Activated CD8-positive, alpha-beta T cell treated with anti-CD3 and anti-CD28 coated beads for 36 hours (primary cell): ENCODE results near the gene PTBP1. TPM values are rescaled to one million over a fixed set of nuclear protein-coding genes. Genes with fewer than 3 reads are reported as not detected.
A peak's percentile ranks its signal among the peaks of the same experiment; 100 is the strongest.
"Not testable (repeated sequence)": the region's sequence is repeated elsewhere in the genome, so short reads cannot be mapped to it uniquely, and the experiment has no call there.

Experiments used
- ATAC-seq: fragments of 200-7000 bp; cut with Tn5 transposase; one replicate; pipeline ENCODE4 v1.10.0; 2021; ENCODE audit warnings: mild to moderate bottlenecking, moderate library complexity
- CTCF ChIA-PET: fragments of 350-600 bp; sonication (Branson Sonifier 250); formaldehyde crosslinking; loops from one replicate; lab custom pipeline; 2021; ENCODE audit warnings: antibody characterized with exemption; lab: Charles Lee
- POLR2A ChIA-PET: fragments of 350-600 bp; sonication (Branson Sonifier 250); formaldehyde crosslinking; loops from one replicate; lab custom pipeline; 2021; ENCODE audit warnings: antibody characterized with exemption; lab: Charles Lee
- DNase-seq: peaks from one replicate; pipeline ENCODE4 v3.0.0-alpha.2; 2020
- H3K27ac Mint-ChIP-seq: one replicate; pipeline ENCODE4 v1.8.0; 2021; ENCODE audit warnings: mild to moderate bottlenecking, mixed read lengths
- H3K27me3 Mint-ChIP-seq: one replicate; pipeline ENCODE4 v1.8.0; 2021; ENCODE audit warnings: mixed read lengths
- H3K36me3 Mint-ChIP-seq: one replicate; pipeline ENCODE4 v1.8.0; 2021; ENCODE audit warnings: low read depth, mixed read lengths
- H3K4me1 Mint-ChIP-seq: one replicate; pipeline ENCODE4 v1.8.0; 2021; ENCODE audit warnings: low read depth, mixed read lengths
- H3K4me3 Mint-ChIP-seq: one replicate; pipeline ENCODE4 v1.8.0; 2021; ENCODE audit warnings: mild to moderate bottlenecking, moderate library complexity, mixed read lengths
- H3K9me3 Mint-ChIP-seq: one replicate; pipeline ENCODE4 v1.8.0; 2021; ENCODE audit warnings: mixed read lengths
- intact Hi-C: fragments of 100-400 bp; cut with micrococcal nuclease; formaldehyde crosslinking; loops from one replicate; pipeline ENCODE4 v1.10.0; 2022
- total RNA-seq, 2 experiments: library from RNA; stranded (reverse); gene quantifications; one replicate each; pipeline ENCODE4 v1.2.3, GENCODE V29; 2021
- TF ChIP-seq, protein P1 (sequence below): fragments of 200-600 bp; IDR thresholded peaks from one replicate; pipeline ENCODE4 v1.8.0; 2022; ENCODE audit warnings: antibody characterized with exemption, mild to moderate bottlenecking

Gene PTBP1
- total RNA-seq, 2 experiments from 2014 or later: 581 to 582 TPM

DNA sequence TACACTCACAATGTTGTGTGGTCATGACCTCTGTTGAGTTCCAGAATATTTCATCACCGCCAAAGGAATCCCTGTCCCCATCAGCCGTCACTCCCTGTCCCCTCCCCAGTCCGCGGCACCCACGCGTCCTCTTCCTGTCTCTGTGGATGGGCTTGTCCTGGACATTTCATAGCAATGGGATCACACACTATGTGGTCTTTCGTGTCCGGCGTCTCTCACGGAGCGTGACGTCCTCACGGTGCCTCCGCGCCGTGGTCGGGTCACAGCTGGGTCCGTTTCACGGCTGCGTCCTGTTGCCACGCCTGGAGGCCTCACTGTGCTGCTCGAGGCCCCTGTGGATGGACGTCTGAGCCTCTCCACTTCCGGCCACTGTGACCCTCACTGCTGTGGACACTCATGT, 37.0 kb downstream of the PTBP1 start:
- intact Hi-C loops: no loop called here
- no peaks in the 10 kb centered on the region for H3K9me3 Mint-ChIP-seq
- POLR2A ChIA-PET: no interaction called here
- no peak overlapping the region for H3K4me3 Mint-ChIP-seq
- H3K27ac Mint-ChIP-seq: no peak overlapping the region
- H3K36me3 Mint-ChIP-seq: no peaks in the 10 kb centered on the region
- H3K4me1 Mint-ChIP-seq: peaks cover 2% of the 10 kb centered on the region
- TF ChIP-seq, protein P1, sequence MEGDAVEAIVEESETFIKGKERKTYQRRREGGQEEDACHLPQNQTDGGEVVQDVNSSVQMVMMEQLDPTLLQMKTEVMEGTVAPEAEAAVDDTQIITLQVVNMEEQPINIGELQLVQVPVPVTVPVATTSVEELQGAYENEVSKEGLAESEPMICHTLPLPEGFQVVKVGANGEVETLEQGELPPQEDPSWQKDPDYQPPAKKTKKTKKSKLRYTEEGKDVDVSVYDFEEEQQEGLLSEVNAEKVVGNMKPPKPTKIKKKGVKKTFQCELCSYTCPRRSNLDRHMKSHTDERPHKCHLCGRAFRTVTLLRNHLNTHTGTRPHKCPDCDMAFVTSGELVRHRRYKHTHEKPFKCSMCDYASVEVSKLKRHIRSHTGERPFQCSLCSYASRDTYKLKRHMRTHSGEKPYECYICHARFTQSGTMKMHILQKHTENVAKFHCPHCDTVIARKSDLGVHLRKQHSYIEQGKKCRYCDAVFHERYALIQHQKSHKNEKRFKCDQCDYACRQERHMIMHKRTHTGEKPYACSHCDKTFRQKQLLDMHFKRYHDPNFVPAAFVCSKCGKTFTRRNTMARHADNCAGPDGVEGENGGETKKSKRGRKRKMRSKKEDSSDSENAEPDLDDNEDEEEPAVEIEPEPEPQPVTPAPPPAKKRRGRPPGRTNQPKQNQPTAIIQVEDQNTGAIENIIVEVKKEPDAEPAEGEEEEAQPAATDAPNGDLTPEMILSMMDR: no peak
- peaks cover 8% of the 10 kb centered on the region for H3K27me3 Mint-ChIP-seq
- DNase-seq (no peak), ATAC-seq (no peak)
- CTCF ChIA-PET: no interaction called here

DNA sequence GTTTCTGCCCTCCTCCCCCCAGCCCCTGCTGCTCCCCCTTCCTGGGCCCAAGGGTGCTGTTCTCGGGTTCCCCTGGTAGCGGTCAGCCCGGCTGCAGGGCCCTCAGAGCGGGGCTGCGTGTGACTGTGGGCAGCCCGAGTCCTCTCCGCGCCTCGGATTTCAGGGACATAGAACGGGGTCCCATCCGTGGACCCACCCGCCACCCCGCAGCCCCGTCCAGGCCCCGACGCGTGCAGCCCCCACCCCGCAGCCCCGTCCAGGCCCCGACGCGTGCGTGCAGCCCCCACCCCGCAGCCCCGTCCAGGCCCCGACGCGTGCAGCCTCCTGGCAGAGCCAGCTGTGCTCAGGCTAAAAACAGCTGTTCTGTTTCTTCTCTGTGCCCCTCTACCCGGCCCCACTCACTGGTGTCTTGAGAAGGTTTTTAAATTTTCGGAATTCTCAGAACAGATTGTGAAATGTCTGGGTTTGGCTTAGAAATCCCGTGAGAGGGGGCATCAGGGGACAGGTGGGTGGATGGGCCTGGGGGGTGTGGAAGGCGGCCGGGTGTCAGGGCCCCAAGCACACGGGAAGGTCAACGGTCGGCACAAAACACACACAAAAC, 38.1 kb downstream of the PTBP1 start:
- Mint-ChIP-seq H3K27ac (no peak overlapping the region), H3K4me1 (peaks cover 2% of the 10 kb centered on the region), H3K9me3 (no peaks in the 10 kb centered on the region), H3K4me3 (no peak overlapping the region), H3K27me3 (peaks cover 8% of the 10 kb centered on the region), H3K36me3 (no peaks in the 10 kb centered on the region)
- intact Hi-C loops: no loop called here
- ChIA-PET CTCF (no interaction called here), POLR2A (no interaction called here)
- ATAC-seq (no peak), DNase-seq (no peak)
- TF ChIP-seq, protein P1: no peak

DNA sequence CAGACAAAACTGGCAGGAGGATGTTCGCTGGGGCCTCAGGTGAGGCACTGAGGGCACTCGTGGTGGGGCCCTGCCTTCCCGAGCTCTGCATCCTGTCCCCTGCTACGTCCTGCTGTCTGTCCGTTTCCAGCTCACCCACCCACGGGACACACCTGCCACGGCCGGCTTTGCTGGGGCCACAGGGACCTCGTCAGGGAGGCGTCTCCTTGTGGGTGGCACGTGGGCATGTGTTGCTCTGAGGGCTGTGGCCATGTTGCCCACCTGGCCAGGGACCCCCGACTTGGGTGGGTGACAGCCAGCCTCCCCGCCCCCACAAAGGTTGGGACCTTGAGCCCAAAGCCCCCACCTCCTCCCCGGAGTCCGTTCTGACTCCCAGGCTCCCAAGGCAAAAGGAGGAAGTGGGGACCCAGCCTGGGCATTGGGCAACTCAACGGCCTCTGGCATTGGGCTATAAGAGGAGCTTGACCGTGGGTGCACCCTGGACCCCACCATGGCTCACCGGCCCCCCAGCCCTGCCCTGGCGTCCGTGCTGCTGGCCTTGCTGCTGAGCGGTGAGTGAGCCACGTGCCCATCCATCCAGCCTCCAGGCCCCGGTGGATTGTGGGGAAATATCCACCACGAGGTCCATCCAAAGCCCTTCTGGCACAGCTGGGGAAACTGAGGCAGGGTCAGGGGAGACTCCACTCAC, 43.4 kb downstream of the PTBP1 start, which contains the start of gene PRTN3:
Gene PRTN3, plus strand, starts transcription at position 481 of the 688 bp plus-strand sequence. Its CDS starts 10 bp downstream, at position 491.
- no peak within 1 kb of the TSS for H3K27ac Mint-ChIP-seq
- ChIA-PET CTCF (no interaction called here), POLR2A (no interaction called here)
- ATAC-seq (no peak), DNase-seq (no peak)
- intact Hi-C loops: no loop called here
- no peaks in the 10 kb centered on the region for H3K9me3 Mint-ChIP-seq
- H3K4me1 Mint-ChIP-seq: peaks cover 5% of the 10 kb centered on the region
- no peaks in the 10 kb centered on the region for H3K36me3 Mint-ChIP-seq
- H3K4me3 Mint-ChIP-seq: no peak within 1 kb of the TSS
- peaks cover 26% of the 10 kb centered on the region for H3K27me3 Mint-ChIP-seq
- TF ChIP-seq, protein P1: no peak

DNA sequence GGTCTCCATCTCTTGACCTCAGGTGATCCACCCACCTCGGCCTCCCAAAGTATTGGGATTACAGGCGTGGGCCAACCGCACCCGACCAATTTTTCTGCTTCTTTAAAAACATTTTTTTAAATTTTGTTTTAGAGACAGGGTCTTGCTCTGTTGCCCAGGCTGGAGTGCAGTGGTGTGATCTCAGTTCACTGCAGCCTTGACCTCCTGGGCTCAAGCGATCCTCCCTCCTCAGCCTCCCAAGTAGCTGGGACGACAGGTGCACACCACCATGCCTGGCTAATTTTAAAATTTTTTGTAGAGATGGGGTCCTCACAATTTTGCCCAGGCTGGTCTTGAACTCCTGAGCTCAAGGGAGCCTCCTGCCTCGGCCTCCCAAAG, 45.5 kb downstream of the PTBP1 start:
- H3K27me3 Mint-ChIP-seq: peaks cover 29% of the 10 kb centered on the region
- ATAC-seq, H3K4me3 Mint-ChIP-seq, H3K36me3 Mint-ChIP-seq, intact Hi-C loops, DNase-seq, H3K27ac Mint-ChIP-seq, H3K9me3 Mint-ChIP-seq, CTCF ChIA-PET, H3K4me1 Mint-ChIP-seq: not testable (repeated sequence)
- POLR2A ChIA-PET: interaction anchor here (0.6 kb wide), 1 partner anchor 40 kb away, joined by 3 read pairs; no protein-coding TSS in a partner anchor

DNA sequence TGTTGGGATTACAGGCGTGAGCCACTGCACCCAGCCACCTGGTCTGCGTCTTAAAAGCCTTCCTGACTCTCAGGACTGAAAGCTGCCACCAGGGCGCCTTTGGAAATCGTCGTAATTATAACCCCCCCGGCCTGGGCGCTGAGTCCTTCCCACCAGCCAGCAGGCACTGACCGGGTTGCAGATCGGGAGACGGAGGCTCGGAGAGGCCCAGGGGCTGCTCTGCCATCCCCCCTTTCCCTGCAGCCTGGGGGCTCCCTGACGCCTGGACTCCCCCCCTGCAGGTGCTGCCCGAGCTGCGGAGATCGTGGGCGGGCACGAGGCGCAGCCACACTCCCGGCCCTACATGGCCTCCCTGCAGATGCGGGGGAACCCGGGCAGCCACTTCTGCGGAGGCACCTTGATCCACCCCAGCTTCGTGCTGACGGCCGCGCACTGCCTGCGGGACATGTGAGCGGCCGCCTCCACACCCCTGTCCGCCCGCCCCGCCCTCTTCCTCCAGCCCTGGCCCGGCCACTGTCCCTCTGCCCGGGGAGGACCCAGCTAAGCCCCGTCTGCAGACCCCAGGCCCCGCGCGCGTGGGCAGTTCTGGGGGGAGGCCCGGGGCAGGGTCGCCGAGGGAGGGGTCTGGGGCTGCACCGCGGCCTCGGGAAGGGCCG, 46.1 kb downstream of the PTBP1 start:
- TF ChIP-seq, protein P1: no peak
- Mint-ChIP-seq H3K4me1 (peaks cover 3% of the 10 kb centered on the region), H3K36me3 (no peaks in the 10 kb centered on the region), H3K4me3 (no peak overlapping the region), H3K9me3 (no peaks in the 10 kb centered on the region), H3K27me3 (peaks cover 33% of the 10 kb centered on the region), H3K27ac (no peak overlapping the region)
- peak; percentile 34 for ATAC-seq
- DNase-seq: no peak
- ChIA-PET CTCF (no interaction called here), POLR2A (interaction anchor here (0.6 kb wide), 1 partner anchor 41 kb away, joined by 3 read pairs; no protein-coding TSS in a partner anchor)
- intact Hi-C loops: no loop called here
